ENCODE measurements around the gene EYS.
"Not testable (repeated sequence)": the region's sequence is repeated elsewhere in the genome, so short reads cannot be mapped to it uniquely, and the experiment has no call there.

The EYS gene

GRCh38 chr6:63819831-63820230 is 1887.2 kb downstream of the EYS start:
- DNase-seq (ENCODE audit: low spot score): no peak

GRCh38 chr6:63817492-63818050 is 1889.5 kb downstream of the EYS start:
- DNase-seq (ENCODE audit: low spot score): no peak

- DNase-seq (ENCODE audit: low spot score): no peak
Measured at GRCh38 chr6:63816982-63817436, 1890.0 kb downstream of the EYS start.

- no peak for DNase-seq (ENCODE audit: low spot score)
Measured at GRCh38 chr6:63816401-63816981, 1890.5 kb downstream of the EYS start.

GRCh38 chr6:63814459-63814858 is 1892.6 kb downstream of the EYS start:
- DNase-seq (ENCODE audit: low spot score): no peak

- DNase-seq (ENCODE audit: low spot score): no peak
Measured at GRCh38 chr6:63813566-63814120, 1893.4 kb downstream of the EYS start.

- DNase-seq (ENCODE audit: low spot score): no peak
Measured at GRCh38 chr6:63808576-63808975, 1898.5 kb downstream of the EYS start.

GRCh38 chr6:63807056-63807455 is 1900.0 kb downstream of the EYS start:
- no peak for DNase-seq (ENCODE audit: low spot score)

- no peak for DNase-seq (ENCODE audit: low spot score)
Measured at GRCh38 chr6:63806573-63806913, 1900.5 kb downstream of the EYS start.

- no peak for DNase-seq (ENCODE audit: low spot score)
Measured at GRCh38 chr6:63805808-63806572, 1901.0 kb downstream of the EYS start.

GRCh38 chr6:63805345-63805744 is 1901.7 kb downstream of the EYS start:
- DNase-seq (ENCODE audit: low spot score): no peak

GRCh38 chr6:63804381-63804956 is 1902.6 kb downstream of the EYS start:
- no peak for DNase-seq (ENCODE audit: low spot score)

- no peak for DNase-seq (ENCODE audit: low spot score)
Measured at GRCh38 chr6:63803371-63803770, 1903.7 kb downstream of the EYS start.

- DNase-seq (ENCODE audit: low spot score): no peak
Measured at GRCh38 chr6:63802606-63803206, 1904.3 kb downstream of the EYS start.

GRCh38 chr6:63800386-63800785 is 1906.6 kb downstream of the EYS start:
- not testable (repeated sequence) for DNase-seq (ENCODE audit: low spot score)

GRCh38 chr6:63799813-63800212 is 1907.2 kb downstream of the EYS start:
- no peak for DNase-seq (ENCODE audit: low spot score)

- DNase-seq (ENCODE audit: low spot score): no peak
Measured at GRCh38 chr6:63799313-63799712, 1907.7 kb downstream of the EYS start.

GRCh38 chr6:63798378-63798777 is 1908.6 kb downstream of the EYS start:
- DNase-seq (ENCODE audit: low spot score): no peak

GRCh38 chr6:63797721-63798120 is 1909.3 kb downstream of the EYS start:
- no peak for DNase-seq (ENCODE audit: low spot score)

GRCh38 chr6:63795826-63796225 is 1911.2 kb downstream of the EYS start:
- DNase-seq (ENCODE audit: low spot score): no peak

- no peak for DNase-seq (ENCODE audit: low spot score)
Measured at GRCh38 chr6:63795006-63795405, 1912.0 kb downstream of the EYS start.

- no peak for DNase-seq (ENCODE audit: low spot score)
Measured at GRCh38 chr6:63793465-63794137, 1913.4 kb downstream of the EYS start.
